Stimulated activated CD8-positive, alpha-beta memory T cell treated with anti-CD3 and anti-CD28 coated beads, Interleukin-15, amount 100 ng/mL, for 4 hours (primary cell): ENCODE results near the gene LAMC2.
"Not testable (repeated sequence)": the region's sequence is repeated elsewhere in the genome, so short reads cannot be mapped to it uniquely, and the experiment has no call there.

ENCODE experiments used
- DNase-seq, 2 donors: peaks; one replicate each; pipeline ENCODE4 v3.0.0-alpha.2; 2020; ENCODE audit warnings: low read depth in 2 of 2

The LAMC2 gene

DNA sequence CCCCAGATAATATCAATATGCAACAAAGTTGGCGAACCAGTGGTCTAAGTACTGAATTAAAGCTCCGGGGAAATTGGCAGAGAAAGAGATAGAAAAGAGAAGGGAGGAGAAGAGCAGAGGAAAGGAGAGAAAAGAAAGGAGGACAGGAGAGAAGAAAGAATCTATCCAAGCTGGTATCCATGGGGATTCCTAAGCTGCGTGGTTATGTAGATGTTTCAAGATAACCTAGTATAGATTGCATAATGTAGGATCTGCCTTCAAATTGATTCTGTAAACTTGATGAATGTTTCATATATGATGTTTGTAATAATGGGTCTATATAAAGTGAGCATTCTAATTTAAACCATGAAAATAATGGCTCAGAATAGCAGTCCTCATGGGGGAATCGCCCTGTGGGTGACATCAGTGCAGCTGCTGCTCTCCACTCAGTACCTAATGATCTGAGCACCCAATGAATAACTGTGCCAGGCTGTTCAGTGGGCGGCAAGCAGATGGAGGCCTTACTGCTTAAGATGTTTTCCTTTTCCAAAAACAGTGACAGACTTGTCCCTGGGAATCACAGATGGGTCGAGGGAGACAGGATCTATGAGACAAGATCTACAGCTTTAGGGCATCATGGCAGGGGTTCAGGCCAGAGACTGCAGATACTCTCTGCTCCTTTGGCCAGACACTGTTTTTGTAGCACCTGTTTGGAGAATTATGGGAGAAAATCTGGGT, 78.0 kb downstream of the LAMC2 start:
- DNase-seq = no peak

DNA sequence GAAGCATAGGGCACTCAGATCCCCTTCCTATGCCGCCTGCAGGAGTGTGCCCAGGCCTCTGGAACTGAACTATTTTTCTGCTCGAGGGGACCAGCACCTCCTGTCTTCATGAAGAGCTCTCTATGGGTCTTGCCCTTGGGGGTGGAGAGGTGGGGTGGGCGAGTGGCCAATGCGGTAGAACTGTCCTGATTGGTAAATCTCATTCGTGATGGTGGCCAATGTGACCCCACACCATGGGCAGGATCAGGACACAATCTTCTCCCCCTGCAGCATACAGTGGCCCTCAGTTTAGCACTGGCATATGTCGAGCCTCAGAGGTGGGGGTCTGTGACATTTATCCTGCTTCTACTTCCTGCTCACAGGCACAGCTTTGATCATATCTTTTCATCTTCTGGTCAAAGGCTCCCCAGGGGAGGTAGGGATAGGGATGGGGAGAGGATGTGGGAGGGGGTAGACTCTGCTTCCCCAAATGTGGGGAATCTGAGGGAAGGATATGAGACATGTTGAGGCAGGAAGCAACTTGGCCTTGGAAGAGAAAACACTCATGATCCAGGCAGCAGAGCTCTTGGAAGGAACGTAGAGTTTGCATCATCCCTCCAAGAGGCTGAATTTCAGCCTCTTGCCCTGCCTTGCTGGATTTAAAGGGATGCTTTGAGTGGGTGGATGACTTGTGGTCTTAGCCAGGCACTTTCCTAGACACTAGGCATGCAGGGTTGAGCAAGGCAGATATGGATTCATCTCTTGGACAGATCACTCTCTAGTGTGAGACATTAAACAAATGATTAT, 81.8 kb downstream of the LAMC2 start:
- DNase-seq = no peak

DNA sequence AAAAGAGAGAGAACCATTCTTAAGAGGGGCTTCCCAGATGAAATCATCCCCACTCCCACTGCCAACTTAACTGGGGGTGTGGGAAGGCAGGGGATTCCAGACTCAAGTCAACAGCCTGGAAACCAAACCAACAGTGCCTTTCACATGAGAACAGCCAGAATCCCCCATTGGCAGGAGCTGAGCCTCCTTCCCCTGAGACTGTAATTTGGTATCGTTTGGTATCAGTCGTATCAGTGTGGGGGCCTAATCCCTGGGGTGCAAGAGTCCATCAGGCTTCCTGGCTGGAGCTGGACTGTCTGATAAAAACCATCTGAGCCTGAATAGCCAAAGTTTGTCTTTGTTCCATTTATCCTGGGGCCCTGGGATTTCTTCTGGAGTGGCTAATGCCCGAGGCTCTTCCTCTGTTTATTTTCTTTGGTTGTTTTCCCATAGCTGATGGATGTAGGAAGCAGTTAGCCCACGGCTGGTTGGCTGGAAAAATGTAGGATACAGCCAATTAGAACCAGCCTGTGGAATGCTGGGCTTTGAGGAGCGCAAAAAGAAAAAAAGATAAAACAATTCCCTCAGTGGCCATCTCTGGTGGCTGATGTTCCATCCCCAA, 84.6 kb downstream of the LAMC2 start:
- DNase-seq = no peak

DNA sequence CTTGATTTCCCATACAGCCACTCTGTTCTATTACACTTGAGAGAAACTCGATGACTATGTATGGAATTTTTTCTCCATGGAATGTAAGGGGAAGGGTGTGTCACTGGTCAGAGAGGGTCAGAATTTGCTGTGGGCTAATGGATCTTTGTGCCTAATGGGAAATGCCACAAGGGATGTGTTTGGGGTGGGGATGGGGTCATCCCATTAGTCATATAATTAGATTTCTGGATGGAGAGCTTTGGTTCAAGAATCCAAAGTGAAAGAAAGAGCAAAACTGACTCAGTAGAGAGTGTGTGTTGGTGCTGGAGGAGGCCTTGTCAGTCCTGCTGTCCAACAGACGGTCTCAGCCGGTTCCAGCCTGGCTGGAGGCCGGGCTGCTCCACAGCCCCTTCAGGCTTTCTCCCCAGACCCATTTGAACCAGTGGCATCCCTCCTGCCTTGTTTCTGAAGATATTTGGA, 86.4 kb downstream of the LAMC2 start:
- no peak for DNase-seq

DNA sequence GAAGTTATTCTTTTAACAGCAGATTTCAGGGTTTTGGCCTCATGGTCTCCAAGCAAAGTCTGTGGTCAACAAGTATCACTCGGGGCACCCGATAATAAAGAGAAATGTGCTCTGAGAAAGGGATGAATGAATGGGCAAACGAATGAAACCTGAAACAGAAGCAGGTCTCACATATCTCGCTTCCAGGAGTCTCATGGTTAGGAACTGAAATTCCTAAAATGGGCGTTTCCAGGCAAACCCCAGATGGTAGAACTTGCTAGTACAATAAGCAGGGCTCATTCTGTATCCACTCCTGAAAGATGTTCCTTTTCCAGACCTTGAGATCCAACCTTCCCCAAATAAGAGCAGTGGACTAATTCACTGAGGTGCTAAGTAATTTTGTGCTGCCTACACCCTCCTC, 87.2 kb downstream of the LAMC2 start:
- no peak for DNase-seq

DNA sequence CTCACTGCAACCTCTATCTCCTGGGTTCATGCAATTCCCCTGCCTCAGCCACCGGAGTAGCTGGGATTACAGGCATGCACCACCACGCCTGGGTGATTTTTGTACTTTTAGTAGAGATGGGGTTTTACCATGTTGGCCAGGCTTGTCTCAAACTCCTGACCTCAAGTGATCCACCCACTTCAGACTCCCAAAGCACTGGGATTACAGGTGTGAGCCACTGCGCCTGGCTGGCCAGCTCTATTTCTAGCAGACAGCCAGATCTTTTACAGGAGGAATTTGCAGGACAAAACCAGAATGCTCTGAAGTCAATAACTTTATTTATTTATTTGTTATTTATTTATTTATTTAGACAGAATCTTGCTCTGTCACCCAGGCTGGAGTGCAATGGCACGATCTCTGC, 87.9 kb downstream of the LAMC2 start:
- DNase-seq = not testable (repeated sequence)

DNA sequence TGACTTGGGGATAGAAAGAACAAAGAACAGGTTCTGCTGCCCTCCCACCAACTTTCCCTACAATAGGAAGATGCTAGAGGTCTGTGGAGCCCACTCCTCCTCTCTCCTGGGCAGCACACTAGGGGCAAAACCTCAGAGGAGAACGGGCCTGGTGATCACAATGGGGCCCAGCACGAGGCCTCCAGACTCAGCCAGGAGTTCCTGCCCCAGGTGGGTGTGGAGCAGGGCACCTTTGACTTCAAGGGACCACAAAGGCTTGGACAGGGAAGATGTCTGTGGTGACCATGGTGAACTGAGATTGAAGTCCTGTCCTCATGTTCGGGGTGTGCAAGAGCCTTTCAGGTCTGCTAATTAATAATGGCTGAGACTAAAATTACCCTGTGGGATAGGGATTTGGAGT, 88.8 kb downstream of the LAMC2 start:
- DNase-seq = no peak

DNA sequence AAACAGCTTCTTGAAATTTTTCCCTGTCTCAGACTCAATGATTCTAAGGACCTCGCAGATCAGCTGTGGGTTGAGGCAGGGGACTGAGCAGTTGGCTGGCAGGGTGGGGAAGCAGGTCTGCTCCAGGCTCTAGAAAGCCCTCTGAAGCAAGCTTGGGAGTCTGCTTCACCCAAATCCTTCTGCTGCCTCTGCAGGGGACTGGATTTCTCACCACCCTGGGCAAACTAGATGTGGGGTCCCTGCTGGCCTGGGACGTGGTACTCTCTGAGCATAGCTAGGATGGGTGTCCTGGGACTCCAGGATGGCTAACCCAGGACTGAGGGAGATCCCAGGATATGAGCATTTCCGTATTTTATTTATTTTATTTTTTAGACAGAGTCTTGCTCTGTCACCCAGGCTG, 89.3 kb downstream of the LAMC2 start:
- no peak for DNase-seq

DNA sequence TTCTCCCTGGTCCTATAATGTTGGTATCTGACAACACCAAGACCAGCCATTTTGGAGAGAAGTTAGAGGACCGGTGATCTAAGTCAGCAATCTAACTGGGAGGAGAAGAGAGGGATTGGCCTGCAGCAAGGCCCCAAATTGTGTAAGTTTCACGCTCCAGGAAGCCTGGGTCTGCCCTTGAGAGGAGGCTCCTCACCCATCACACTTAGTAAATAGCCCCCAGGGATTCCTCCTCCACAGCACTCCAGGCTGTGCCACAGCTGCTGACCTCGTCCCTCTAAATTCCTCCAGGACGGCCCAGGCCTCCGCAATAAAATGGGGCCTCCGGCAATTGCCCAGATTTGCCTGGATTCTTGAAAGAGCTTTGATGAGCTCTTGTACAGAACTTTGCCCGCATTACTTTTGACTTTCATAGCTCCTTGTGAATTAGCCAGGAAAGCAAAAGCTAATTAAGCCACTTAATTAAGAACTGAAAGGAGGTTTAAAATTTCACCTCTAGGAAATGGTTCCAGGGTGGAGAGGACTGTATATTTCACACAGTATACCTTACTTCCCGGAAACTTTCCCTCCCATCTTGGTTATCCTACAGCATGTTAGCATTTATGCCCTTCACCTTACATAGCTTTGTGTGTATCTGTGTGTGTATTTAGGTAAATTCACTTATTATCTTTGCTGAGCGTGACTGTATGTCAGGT, 90.5 kb downstream of the LAMC2 start:
- no peak for DNase-seq

DNA sequence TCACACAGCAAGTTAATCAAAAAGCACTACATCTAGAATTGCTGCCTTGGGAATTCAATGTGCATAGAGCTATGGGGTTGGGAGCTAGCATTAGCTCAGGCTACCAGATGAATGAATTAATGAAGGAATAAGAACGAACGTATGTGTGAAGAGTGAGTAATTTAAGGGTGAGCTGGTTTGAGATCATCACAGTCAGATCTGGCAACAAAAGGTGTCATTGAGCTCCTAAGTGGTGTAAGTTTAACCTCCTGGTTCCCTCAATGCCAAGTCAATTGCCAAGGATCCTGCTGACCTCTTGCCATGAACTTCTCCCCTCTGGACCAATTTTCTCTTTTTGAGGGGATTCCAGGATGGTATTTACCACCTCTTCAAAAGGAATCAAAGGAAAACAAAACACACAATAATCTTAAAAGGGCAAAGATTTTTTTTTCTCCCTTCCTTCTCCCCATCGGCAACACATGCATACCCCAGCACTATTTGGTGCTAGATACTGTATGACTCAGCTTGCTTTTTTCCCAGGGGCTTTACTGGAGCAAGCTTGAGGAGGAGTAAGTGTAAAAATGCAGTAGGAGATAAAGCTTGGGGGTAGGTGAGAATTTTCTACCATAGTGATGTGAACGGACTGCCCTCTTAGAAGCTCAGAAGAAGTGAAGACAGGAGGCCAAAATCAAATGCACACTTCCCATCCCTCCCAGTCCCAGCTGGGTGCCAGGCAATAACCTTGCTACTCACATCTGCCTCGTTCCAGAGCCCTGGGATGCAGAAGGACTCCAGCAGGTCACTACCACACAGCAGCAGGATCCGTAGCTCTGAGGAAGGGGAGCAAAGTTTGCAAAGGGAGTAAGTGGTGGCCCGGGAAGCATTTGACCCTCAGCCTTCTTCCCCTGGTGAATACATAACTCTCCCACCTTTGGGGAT, 92.0 kb downstream of the LAMC2 start:
- no peak for DNase-seq

DNA sequence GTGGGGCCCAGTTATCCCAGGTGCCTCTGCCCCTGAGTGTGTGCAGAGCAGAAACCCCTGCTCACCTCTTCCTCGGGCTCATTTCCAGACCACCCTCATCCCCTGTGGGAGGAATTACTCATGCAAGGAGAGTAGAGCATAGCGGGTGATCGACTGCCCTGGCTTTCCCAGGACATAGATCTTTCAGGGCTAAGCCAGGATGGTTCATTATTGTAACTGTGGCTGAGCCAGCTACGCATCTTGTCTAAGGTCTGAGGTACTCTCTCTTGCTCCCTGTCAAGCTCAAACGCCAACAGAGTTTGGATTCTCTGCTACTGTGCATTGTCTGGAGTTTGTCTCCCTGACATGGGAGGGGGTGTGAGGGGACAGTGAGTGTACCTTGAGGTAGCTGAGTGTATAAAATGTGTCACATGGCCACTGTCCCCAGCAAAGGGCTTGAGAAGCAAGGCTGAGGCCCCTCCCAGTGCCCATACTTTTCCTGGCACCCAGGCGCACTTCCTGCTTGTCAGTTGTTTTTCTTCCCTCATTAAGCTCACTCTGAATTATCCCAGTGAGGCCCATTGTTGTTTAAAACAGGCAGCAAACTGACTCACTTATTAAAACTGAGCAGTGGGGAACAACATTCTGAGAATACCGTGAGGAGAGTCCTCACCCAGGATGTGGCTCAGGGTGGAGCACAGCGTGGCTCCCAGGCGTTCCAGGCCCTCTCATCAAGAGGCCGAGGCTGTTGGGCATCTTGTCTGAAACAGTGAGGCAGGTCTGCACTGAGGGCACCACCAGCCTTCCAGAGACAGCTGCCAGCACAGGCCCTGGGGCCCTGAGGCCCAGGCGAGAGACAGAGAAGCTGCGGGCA, 92.9 kb downstream of the LAMC2 start:
- DNase-seq = no peak

DNA sequence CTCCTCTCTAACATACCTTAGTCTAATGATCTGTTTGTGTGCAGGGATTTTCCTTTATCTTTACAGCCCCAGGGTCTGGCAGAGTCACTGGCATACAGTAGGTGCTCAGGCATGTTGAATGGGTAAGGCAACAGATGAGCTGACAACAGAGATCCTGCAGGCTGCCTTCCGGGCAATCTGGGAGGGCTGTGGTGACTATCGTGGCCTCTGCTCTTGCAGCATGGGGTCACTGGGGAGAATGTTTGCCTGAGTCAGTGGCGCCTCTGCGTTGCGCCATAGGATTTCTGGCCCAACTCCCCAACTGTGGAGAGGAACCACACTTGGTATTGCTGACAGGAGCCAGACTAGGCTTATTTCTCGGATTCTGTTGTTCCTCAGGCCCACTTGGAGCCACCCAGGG, 93.8 kb downstream of the LAMC2 start:
- DNase-seq = no peak

DNA sequence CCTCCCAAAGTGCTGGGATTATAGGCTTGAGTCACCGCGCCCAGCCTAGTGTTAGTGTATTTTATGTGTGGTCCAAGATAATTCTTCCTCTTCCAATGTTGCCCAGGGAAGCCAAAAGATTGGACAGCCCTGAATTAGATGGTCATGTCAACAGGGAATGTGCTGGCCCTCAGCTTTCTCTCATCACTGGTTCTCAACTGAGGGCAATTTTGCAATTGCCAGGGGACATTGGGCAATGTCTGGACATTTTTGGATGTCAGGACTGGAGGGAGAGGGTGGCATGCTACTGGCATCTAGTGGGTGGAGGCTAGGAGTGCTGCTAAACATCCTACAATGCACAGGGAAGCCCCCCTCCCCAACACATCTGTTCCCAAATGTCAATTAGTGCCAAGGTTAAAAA, 95.0 kb downstream of the LAMC2 start:
- DNase-seq = no peak

DNA sequence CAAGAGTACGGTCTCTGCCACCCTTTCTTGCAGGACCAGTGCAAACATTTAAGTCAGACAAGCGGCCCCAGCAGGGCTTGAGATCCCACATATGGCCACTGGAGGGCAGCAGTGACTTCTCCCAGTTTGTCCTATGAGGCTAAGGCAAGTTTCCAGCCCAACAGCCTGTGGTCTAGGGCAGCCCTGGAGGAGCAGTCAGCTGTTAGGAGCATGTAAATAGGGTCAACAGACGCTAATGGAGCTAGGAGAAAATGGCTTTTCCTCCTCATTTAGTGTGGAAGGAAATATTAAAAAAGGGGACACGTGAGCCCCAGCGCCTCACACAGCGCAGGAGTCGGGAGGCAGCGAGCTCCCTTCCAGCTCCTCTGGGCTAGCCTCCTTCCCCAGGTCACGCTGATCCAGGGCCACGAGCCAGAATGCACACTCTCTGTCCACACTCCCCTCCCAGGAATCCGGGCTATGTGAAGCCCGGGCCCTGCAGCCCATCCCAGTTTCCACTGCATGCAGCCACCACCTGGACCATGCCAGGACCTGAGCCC, 95.6 kb downstream of the LAMC2 start:
- peak; percentile 6 to 33 for DNase-seq

DNA sequence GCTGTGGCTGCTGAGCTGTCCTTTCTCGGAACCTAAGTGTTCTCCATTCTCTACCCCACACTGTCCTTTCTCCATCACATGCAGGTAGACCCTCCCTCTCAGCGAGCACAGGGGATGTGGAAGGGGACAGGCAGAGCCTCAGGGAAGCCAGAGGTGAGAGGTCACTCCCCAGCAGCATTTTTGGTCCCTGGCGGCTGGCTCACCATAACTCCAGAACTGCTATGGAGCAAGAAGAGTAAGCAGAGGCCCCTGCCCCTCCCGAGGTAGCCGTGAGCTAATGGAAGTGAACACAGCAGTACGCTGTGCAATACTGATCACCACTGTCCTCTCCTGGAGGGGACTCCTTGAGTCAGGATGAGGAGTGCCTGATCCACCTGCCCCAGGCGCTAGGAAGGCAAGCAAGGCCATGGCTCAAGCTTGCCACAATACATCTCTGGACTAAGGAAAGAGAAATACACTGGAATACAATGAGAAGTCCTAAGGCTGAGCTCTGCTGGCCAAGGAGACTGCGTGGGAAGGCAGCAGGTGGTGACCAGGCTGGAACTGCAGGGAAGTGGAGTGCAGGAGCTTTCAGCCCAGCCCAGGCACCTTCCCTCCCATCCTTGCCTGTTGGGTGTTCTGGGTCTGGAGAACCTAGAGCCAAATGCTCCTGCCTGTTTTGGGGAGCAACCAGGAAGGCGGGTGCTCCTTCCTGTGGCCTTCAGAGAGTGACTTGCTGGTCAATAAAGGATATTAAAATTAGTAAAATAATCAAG, 96.2 kb downstream of the LAMC2 start:
- DNase-seq = no peak

DNA sequence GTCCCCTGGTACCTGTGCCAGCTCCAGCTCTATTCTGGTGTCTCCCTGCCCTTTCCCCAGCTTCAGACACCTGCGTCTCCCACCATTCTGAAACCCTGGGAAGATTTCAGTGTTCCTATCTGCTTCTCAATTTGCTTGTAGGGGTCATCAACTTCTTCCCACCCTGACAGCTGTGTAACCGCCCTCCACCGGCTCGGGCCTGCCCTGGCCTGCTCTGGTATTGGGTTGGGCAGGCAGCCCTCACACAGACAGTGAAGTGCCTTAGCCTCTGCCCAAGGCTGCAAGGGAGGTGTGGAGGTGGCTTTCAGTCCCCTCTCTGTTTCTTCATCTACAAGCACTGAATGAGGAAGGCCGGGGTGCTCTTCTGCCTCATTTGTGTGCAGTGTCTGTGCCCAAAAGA, 97.2 kb downstream of the LAMC2 start:
- no peak for DNase-seq

DNA sequence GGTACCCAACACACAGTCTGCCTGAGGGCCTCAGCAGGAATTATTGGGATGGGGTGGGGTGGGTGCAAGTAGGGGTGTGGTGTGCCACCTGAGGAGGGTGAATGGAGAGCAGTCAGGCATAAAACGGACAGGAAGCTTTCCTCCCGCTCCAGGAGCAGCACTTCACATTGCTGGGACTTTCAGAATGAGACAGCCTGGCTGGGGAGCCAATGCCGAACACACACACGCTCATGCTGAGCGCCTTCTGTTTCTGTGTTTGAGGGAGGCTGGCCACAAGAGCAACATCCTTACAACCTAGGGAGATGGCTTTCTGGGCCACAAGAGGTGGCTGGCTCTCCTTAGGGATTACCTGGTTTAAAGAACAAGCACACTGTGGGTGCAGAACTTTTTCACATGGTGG, 98.0 kb downstream of the LAMC2 start:
- DNase-seq = no peak

DNA sequence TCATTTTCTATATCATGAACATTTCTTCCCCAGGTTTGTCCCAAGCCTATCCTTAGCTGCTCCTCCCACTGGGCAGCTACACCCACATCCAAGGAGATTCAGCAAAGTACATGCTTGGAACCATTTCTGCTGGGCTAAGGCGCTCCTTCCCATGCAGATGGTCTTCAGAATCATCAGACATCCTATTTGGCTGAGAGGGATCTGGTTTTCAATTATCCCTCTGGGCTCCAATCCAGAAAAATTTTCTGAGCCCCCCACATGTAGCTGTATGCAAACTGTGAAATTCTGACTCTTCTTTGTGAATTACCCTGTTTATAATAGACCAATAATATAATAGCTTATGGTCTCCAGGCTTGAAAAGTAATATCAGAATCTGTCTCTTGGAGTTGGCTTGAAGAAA, 99.2 kb downstream of the LAMC2 start:
- DNase-seq = no peak

DNA sequence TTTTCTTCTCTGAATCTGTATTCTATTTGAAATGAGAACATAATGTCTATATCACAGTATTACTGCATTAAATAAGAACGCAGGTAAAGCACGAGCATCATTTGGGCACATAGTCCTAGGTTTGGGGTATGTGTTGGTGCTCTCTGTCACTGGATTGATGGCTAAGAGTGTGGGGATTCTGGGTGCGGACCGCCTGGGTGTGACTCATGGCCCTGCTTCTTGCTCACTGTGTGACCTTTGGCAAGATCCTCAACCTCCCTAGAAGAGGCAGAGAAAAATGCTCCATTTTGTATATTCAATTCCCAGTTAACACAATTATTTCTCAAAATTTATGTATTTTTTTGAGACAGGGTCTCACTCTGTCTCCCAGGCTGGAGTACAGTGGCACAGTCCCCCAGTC, 99.7 kb downstream of the LAMC2 start:
- no peak for DNase-seq
